Liver (tissue), 9 donors: ENCODE results near the gene SP2. TPM values are rescaled to one million over a fixed set of nuclear protein-coding genes. Genes with fewer than 3 reads are reported as not detected.

Source experiments
- DNase-seq: peaks from one replicate; pipeline ENCODE4 v3.0.0-alpha.2; 2017; ENCODE audit warnings: low spot score
- H3K27ac ChIP-seq, 2 donors: one replicate each; pipeline ENCODE4 v1.7.0; 2013; ENCODE audit warnings: inconsistent platforms in 2 of 2, low read length in 2 of 2, control low read depth in 1 of 2, low read depth in 1 of 2, mild to moderate bottlenecking in 1 of 2
- H3K27me3 ChIP-seq, 4 donors: one replicate each; pipeline versions ENCODE4 v1.6.1 to v1.7.0; 2013; ENCODE audit warnings: low read length in 3 of 4, inconsistent platforms in 1 of 4, mild to moderate bottlenecking in 1 of 4, moderate library complexity in 1 of 4; ENCODE audit not compliant: control insufficient read depth in 4 of 4, insufficient read depth in 4 of 4
- H3K36me3 ChIP-seq, 4 donors: one replicate each; pipeline versions ENCODE4 v1.6.1 to v1.7.0; 2013; ENCODE audit warnings: low read length in 3 of 4, mild to moderate bottlenecking in 3 of 4, low read depth in 1 of 4, moderate library complexity in 1 of 4; ENCODE audit not compliant: control insufficient read depth in 4 of 4, insufficient read depth in 3 of 4
- H3K4me1 ChIP-seq, 4 donors: one replicate each; pipeline versions ENCODE4 v1.6.1 to v1.7.0; 2013; ENCODE audit warnings: low read length in 3 of 4, mild to moderate bottlenecking in 3 of 4, moderate library complexity in 1 of 4; ENCODE audit not compliant: control insufficient read depth in 4 of 4, insufficient read depth in 4 of 4
- H3K4me3 ChIP-seq, 3 donors: one replicate each; pipeline versions ENCODE4 v1.6.1 to v1.7.0; 2013; ENCODE audit warnings: low read length in 3 of 3, control low read depth in 1 of 3, low read depth in 1 of 3, mild to moderate bottlenecking in 1 of 3
- H3K9ac ChIP-seq, 2 donors: one replicate each; pipeline ENCODE4 v1.7.0; 2013; ENCODE audit warnings: low read length in 2 of 2, mild to moderate bottlenecking in 2 of 2, moderate library complexity in 2 of 2, control low read depth in 1 of 2, low read depth in 1 of 2
- H3K9me3 ChIP-seq, 4 donors: one replicate each; pipeline versions ENCODE4 v1.6.1 to v1.7.0; 2013; ENCODE audit warnings: low read length in 3 of 4; ENCODE audit not compliant: control insufficient read depth in 4 of 4
- EGR1 ChIP-seq, 2 donors: IDR thresholded peaks; 2 replicates each; pipeline ENCODE4 v1.6.1; 2016 to 2018; ENCODE audit warnings: antibody characterized with exemption in 2 of 2, low read depth in 2 of 2
- FOXA1 ChIP-seq: IDR thresholded peaks from 2 replicates; pipeline ENCODE4 v1.6.1; 2016; ENCODE audit warnings: antibody characterized with exemption
- FOXA2 ChIP-seq: IDR thresholded peaks from 2 replicates; pipeline ENCODE4 v1.6.1; 2016; ENCODE audit warnings: antibody characterized with exemption
- GABPA ChIP-seq, 2 donors: IDR thresholded peaks in 1 of 2; conservative IDR thresholded peaks in 1 of 2; 2 replicates each; pipeline ENCODE4 v1.6.1; 2016; ENCODE audit warnings: antibody characterized with exemption in 2 of 2, mild to moderate bottlenecking in 1 of 2, moderate library complexity in 1 of 2
- HNF4A ChIP-seq, 2 donors: conservative IDR thresholded peaks; 2 replicates each; pipeline ENCODE4 v1.6.1; 2016; ENCODE audit warnings: antibody characterized with exemption in 2 of 2, mild to moderate bottlenecking in 2 of 2
- HNF4G ChIP-seq: IDR thresholded peaks from 2 replicates; pipeline ENCODE4 v1.6.1; 2016; ENCODE audit warnings: antibody characterized with exemption
- JUND ChIP-seq, 2 donors: IDR thresholded peaks; 2 replicates each; pipeline ENCODE4 v1.6.1; 2016; ENCODE audit warnings: antibody characterized with exemption in 2 of 2
- RAD21 ChIP-seq, 2 donors: IDR thresholded peaks; 2 replicates each; pipeline ENCODE4 v1.6.1; 2016; ENCODE audit warnings: antibody characterized with exemption in 2 of 2, mild to moderate bottlenecking in 2 of 2
- REST ChIP-seq: IDR thresholded peaks from 2 replicates; pipeline ENCODE4 v1.6.1; 2016; ENCODE audit warnings: antibody characterized with exemption, mild to moderate bottlenecking
- RXRA ChIP-seq, 2 donors: IDR thresholded peaks; 2 replicates each; pipeline ENCODE4 v1.6.1; 2017 to 2018; ENCODE audit warnings: antibody characterized with exemption in 2 of 2, mild to moderate bottlenecking in 1 of 2
- SP1 ChIP-seq: IDR thresholded peaks from 2 replicates; pipeline ENCODE4 v1.6.1; 2018; ENCODE audit warnings: antibody characterized with exemption, mild to moderate bottlenecking
- TAF1 ChIP-seq: conservative IDR thresholded peaks from 2 replicates; pipeline ENCODE4 v1.6.1; 2016; ENCODE audit warnings: antibody characterized with exemption, mild to moderate bottlenecking
- YY1 ChIP-seq: IDR thresholded peaks from 2 replicates; pipeline ENCODE4 v1.6.1; 2016; ENCODE audit warnings: antibody characterized with exemption, mild to moderate bottlenecking
- WGBS: extraction: QIAGEN DNeasy Blood & Tissue Kit; methylation state at CpG from one replicate; pipeline ENCODE4 v1.1.7; 2013; 5-methylcytosine and 5-hydroxymethylcytosine counted together
- polyA plus RNA-seq, 2 donors: library from polyadenylated mRNA; stranded (reverse) in 1 of 2; unstranded in 1 of 2; fragments of 200-250 nt in 1 of 2; fragments of >200 nt in 1 of 2; fragmentation: Nextera tagmentation in 1 of 2; extraction: Ambion mirVana in 1 of 2; gene quantifications; one replicate each; pipeline versions ENCODE4 v1.2.1 to v1.2.3, GENCODE V29; 2013 to 2015
- total RNA-seq, 2 donors: library from RNA; depleted of rRNA; stranded (reverse); fragments of >200 nt; gene quantifications; one replicate each; pipeline ENCODE4 v1.2.3, GENCODE V29; 2014
- TF ChIP-seq, protein P1 (sequence below): IDR thresholded peaks from 2 replicates; pipeline ENCODE4 v1.6.1; 2016; ENCODE audit warnings: antibody characterized with exemption
- TF ChIP-seq, protein P2 (sequence below): fragments of 150-350 bp; IDR thresholded peaks from 2 replicates; pipeline ENCODE4 v1.5.1; 2017; ENCODE audit warnings: improper control_type of control experiment, low read depth, low read length; ENCODE audit not compliant: missing input control
- TF ChIP-seq, protein P3 (sequence below): IDR thresholded peaks from 2 replicates; pipeline ENCODE4 v1.6.1; 2016; ENCODE audit warnings: antibody characterized with exemption
- donor health status: healthy.
- donor health status: healthy.
- donor health status: healthy.
- donor health status: healthy.
- donor health status: healthy.

SP2 gene
- total and polyA plus RNA-seq, 4 donors: 2.2 to 5.7 (median 3.8) TPM

- TF ChIP-seq REST (no peak), GABPA (IDR thresholded peaks at IDR 0.05 in 1 of 2, conservative IDR thresholded peaks at IDR 0.05 in 1 of 2) (no peak)
Measured at GRCh38 chr17:47846716-47847340, 49.2 kb upstream of the SP2 start (continued).

DNA sequence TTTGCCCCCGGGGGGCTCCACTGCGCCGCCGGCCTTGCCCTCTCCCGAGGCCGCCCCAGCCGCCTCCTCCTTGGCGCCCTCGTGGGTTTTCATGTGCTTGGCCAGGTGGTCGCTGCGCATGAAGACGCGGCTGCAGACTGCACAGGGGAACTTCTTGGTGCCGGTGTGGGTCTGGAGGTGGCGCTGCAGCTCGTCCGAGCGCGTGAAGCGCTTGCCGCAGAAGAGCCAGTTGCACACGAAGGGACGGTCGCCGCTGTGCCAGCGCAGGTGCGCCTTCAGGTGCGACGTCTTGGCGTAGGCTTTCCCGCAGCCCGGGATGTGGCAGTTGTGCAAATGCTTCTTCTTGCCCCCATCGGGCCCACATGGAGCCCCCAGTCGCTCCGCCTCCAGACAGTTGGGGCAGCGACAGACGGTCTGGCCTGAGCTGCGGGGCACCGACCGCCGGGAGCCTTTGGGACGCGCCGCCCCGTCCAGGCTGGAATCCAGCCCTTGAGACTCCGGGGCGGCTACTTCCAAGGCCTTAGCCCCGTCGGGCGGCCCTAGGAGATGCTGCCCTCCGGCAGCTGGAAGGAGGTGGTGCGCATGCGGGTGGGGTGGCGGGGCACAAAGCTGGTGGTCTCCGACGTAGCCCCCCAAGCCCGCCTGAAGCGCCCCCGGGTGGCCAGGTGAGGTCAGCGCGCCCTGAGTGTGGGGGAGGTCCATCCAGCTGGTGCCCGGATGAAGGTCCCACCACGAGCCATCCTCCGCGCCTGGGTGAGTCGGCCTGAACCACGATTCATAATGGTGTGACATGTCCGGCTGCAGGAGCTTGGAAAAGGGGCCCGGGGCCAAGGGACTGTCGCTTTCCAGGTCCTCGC lies 48.5 kb upstream of the SP2 start:
- no peak overlapping the region for H3K9ac ChIP-seq
- no peak overlapping the region for H3K4me3 ChIP-seq
- TF ChIP-seq TAF1: no peak
- TF ChIP-seq RAD21 (IDR thresholded peaks at IDR 0.05): peak in 1 of 2 donors; percentile 46
- 27% methylated on average over 71 of the region's 71 CpGs for WGBS
- no peaks in the 10 kb centered on the region for H3K36me3 ChIP-seq
- DNase-seq: no peak
- H3K27me3 ChIP-seq: peaks cover 0 to 19% (median 6%) of the 10 kb centered on the region in 4 donors
- peaks cover 3 to 20% (median 13%) of the 10 kb centered on the region in 4 donors for H3K4me1 ChIP-seq
- H3K27ac ChIP-seq: no peak overlapping the region
- no peaks in the 10 kb centered on the region for H3K9me3 ChIP-seq

GRCh38 chr17:47848198-47848513 lies 47.9 kb upstream of the SP2 start:
- no peak for TF ChIP-seq FOXA1
- TF ChIP-seq REST: no peak
- TF ChIP-seq SP1: no peak
- TF ChIP-seq JUND (IDR thresholded peaks at IDR 0.05): no peak
- TF ChIP-seq HNF4A (conservative IDR thresholded peaks at IDR 0.05): no peak
- TF ChIP-seq TAF1: no peak
- TF ChIP-seq RXRA (IDR thresholded peaks at IDR 0.05): no peak
- no peak for TF ChIP-seq EGR1 (IDR thresholded peaks at IDR 0.05; ENCODE audit: low read depth in 2 of 2)
- TF ChIP-seq FOXA2: no peak
- TF ChIP-seq HNF4G: no peak
- no peak for TF ChIP-seq YY1
- TF ChIP-seq, protein P1, sequence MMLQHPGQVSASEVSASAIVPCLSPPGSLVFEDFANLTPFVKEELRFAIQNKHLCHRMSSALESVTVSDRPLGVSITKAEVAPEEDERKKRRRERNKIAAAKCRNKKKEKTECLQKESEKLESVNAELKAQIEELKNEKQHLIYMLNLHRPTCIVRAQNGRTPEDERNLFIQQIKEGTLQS: no peak
- TF ChIP-seq, protein P2, sequence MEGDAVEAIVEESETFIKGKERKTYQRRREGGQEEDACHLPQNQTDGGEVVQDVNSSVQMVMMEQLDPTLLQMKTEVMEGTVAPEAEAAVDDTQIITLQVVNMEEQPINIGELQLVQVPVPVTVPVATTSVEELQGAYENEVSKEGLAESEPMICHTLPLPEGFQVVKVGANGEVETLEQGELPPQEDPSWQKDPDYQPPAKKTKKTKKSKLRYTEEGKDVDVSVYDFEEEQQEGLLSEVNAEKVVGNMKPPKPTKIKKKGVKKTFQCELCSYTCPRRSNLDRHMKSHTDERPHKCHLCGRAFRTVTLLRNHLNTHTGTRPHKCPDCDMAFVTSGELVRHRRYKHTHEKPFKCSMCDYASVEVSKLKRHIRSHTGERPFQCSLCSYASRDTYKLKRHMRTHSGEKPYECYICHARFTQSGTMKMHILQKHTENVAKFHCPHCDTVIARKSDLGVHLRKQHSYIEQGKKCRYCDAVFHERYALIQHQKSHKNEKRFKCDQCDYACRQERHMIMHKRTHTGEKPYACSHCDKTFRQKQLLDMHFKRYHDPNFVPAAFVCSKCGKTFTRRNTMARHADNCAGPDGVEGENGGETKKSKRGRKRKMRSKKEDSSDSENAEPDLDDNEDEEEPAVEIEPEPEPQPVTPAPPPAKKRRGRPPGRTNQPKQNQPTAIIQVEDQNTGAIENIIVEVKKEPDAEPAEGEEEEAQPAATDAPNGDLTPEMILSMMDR: no peak
- TF ChIP-seq, protein P3, sequence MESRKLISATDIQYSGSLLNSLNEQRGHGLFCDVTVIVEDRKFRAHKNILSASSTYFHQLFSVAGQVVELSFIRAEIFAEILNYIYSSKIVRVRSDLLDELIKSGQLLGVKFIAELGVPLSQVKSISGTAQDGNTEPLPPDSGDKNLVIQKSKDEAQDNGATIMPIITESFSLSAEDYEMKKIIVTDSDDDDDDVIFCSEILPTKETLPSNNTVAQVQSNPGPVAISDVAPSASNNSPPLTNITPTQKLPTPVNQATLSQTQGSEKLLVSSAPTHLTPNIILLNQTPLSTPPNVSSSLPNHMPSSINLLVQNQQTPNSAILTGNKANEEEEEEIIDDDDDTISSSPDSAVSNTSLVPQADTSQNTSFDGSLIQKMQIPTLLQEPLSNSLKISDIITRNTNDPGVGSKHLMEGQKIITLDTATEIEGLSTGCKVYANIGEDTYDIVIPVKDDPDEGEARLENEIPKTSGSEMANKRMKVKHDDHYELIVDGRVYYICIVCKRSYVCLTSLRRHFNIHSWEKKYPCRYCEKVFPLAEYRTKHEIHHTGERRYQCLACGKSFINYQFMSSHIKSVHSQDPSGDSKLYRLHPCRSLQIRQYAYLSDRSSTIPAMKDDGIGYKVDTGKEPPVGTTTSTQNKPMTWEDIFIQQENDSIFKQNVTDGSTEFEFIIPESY: no peak
- TF ChIP-seq RAD21 (IDR thresholded peaks at IDR 0.05): no peak
- no peak overlapping the region for H3K9ac ChIP-seq
- peaks cover 0 to 23% (median 8%) of the 10 kb centered on the region in 4 donors for H3K27me3 ChIP-seq
- H3K4me3 ChIP-seq: no peak overlapping the region
- H3K4me1 ChIP-seq: peaks cover 3 to 17% (median 11%) of the 10 kb centered on the region in 4 donors
- 48% methylated on average over 23 of the region's 23 CpGs for WGBS
- no peaks in the 10 kb centered on the region for H3K36me3 ChIP-seq
- DNase-seq: no peak
- no peaks in the 10 kb centered on the region for H3K9me3 ChIP-seq
- no peak overlapping the region for H3K27ac ChIP-seq
